HepG2 (cell line): ENCODE data around the gene PYGO2. TPM values are rescaled to one million over a fixed set of nuclear protein-coding genes. Genes with fewer than 3 reads are reported as not detected.

Source experiments
- CHD4 ChIP-seq: fragments of 200-600 bp; sonication (generic); IDR thresholded peaks from 2 replicates; pipeline ENCODE4 v1.7.0; 2017; ENCODE audit warnings: mild to moderate bottlenecking, low read length, borderline replicate concordance
- EEA1 ChIP-seq: sonication (generic); formaldehyde crosslinking; IDR thresholded peaks from 2 replicates; pipeline ENCODE4 v1.5.1; 2020; ENCODE audit warnings: mild to moderate bottlenecking, missing genetic modification reagents, borderline replicate concordance
- ERF ChIP-seq: IDR thresholded peaks from 2 replicates; pipeline ENCODE4 v1.6.1; 2018; ENCODE audit warnings: missing biosample characterization, missing genetic modification reagents
- HNRNPK ChIP-seq: fragments of 200-400 bp; formaldehyde crosslinking; IDR thresholded peaks from 2 replicates; pipeline ENCODE4 v1.6.1; 2018; ENCODE audit warnings: low read length, low read depth, moderate library complexity, mild to moderate bottlenecking; ENCODE audit not compliant: poor library complexity, severe bottlenecking
- HOXD1 ChIP-seq: sonication (generic); formaldehyde crosslinking; IDR thresholded peaks from 2 replicates; pipeline ENCODE4 v1.5.0; 2020; ENCODE audit warnings: missing genetic modification reagents
- MBNL3 ChIP-seq: fragments of 250-450 bp; sonication (Bioruptor Pico); conservative IDR thresholded peaks from 2 replicates; pipeline ENCODE4 v1.8.0; 2022; ENCODE audit warnings: mild to moderate bottlenecking, inconsistent platforms
- MXD4 ChIP-seq: IDR thresholded peaks from 2 replicates; pipeline ENCODE4 v1.6.1; 2016; ENCODE audit warnings: mild to moderate bottlenecking, missing biosample characterization, missing genetic modification reagents
- NONO ChIP-seq, 2 experiments: fragments of 450-650 bp in 1 of 2; sonication (generic) in 1 of 2; formaldehyde crosslinking in 1 of 2; IDR thresholded peaks in 1 of 2; conservative IDR thresholded peaks in 1 of 2; 2 replicates each; pipeline versions ENCODE4 v1.6.1 to v1.8.0; 2017 to 2022; ENCODE audit warnings: mild to moderate bottlenecking in 1 of 2, missing genetic modification reagents in 1 of 2, moderate library complexity in 1 of 2
- NRL ChIP-seq: sonication (generic); formaldehyde crosslinking; IDR thresholded peaks from 2 replicates; pipeline ENCODE4 v1.5.0; 2020; ENCODE audit warnings: missing genetic modification reagents, mild to moderate bottlenecking, moderate library complexity, borderline replicate concordance
- SOX6 ChIP-seq, 2 experiments: fragments of 450-650 bp in 1 of 2; sonication (generic) in 1 of 2; formaldehyde crosslinking in 1 of 2; IDR thresholded peaks; 2 replicates each; pipeline versions ENCODE4 v1.4.0 to v1.6.1; 2017 to 2020; ENCODE audit warnings: antibody characterized with exemption in 1 of 2, mild to moderate bottlenecking in 1 of 2, missing genetic modification reagents in 1 of 2
- SP1 ChIP-seq, 2 experiments: fragments of 450-650 bp in 1 of 2; sonication (generic) in 1 of 2; formaldehyde crosslinking in 1 of 2; IDR thresholded peaks; 2 replicates each; pipeline versions ENCODE4 v1.4.0 to v1.6.1; 2016 to 2020; ENCODE audit warnings: missing genetic modification reagents in 1 of 2
- ZC3H13 ChIP-seq: sonication (generic); formaldehyde crosslinking; IDR thresholded peaks from 2 replicates; pipeline ENCODE4 v1.8.1; 2023; ENCODE audit warnings: mild to moderate bottlenecking, missing genetic modification reagents, moderate library complexity
- ZNF724P ChIP-seq: sonication (generic); formaldehyde crosslinking; IDR thresholded peaks from 2 replicates; pipeline ENCODE4 v1.8.0; 2022; ENCODE audit warnings: missing genetic modification reagents, borderline replicate concordance
- polyA plus RNA-seq, 8 experiments: library from polyadenylated mRNA; depleted of rRNA in 3 of 8; stranded (reverse) in 7 of 8; unstranded in 1 of 8; fragments of >200 nt; fragmentation: Illumina TruSeq in 4 of 8; extraction: Trizol in 4 of 8; gene quantifications; 2 replicates each; pipeline versions ENCODE4 v1.2.1 to v1.2.3, GENCODE V29; 2011 to 2016; ENCODE audit warnings: low read depth in 4 of 8, missing spikeins in 1 of 8, mixed read lengths in 1 of 8; ENCODE audit not compliant: insufficient read depth in 1 of 8
- total RNA-seq, 5 experiments: library from RNA; depleted of rRNA; stranded (reverse); fragments of >200 nt; fragmentation: Illumina TruSeq; extraction: Trizol; gene quantifications; 2 replicates each; pipeline ENCODE4 v1.2.3, GENCODE V29; 2016; ENCODE audit warnings: low read depth in 1 of 5
- TF ChIP-seq, protein P1 (sequence below): IDR thresholded peaks from 2 replicates; pipeline ENCODE4 v1.6.1; 2012; ENCODE audit warnings: low read length, improper control_type of control experiment
- TF ChIP-seq, protein P2 (sequence below): sonication (generic); formaldehyde crosslinking; conservative IDR thresholded peaks from 2 replicates; pipeline ENCODE4 v1.8.0; 2022; ENCODE audit warnings: low read depth, missing genetic modification reagents
- TF ChIP-seq, protein P3 (sequence below): sonication (generic); formaldehyde crosslinking; IDR thresholded peaks from 2 replicates; pipeline ENCODE4 v1.4.0; 2020; ENCODE audit warnings: missing genetic modification reagents
- TF ChIP-seq, protein P4 (sequence below): sonication (generic); formaldehyde crosslinking; IDR thresholded peaks from 2 replicates; pipeline ENCODE4 v1.4.0; 2020; ENCODE audit warnings: mild to moderate bottlenecking, missing genetic modification reagents
- TF ChIP-seq, protein P5 (sequence below): sonication (generic); formaldehyde crosslinking; conservative IDR thresholded peaks from 2 replicates; pipeline ENCODE4 v1.4.0; 2020; ENCODE audit warnings: missing genetic modification reagents

PYGO2 gene
- total and polyA plus RNA-seq, 2 of the 13 experiments (the other 11 are each of a cell fraction or from before 2014, with no cell fraction given) = 20.3 to 21.8 TPM

DNA sequence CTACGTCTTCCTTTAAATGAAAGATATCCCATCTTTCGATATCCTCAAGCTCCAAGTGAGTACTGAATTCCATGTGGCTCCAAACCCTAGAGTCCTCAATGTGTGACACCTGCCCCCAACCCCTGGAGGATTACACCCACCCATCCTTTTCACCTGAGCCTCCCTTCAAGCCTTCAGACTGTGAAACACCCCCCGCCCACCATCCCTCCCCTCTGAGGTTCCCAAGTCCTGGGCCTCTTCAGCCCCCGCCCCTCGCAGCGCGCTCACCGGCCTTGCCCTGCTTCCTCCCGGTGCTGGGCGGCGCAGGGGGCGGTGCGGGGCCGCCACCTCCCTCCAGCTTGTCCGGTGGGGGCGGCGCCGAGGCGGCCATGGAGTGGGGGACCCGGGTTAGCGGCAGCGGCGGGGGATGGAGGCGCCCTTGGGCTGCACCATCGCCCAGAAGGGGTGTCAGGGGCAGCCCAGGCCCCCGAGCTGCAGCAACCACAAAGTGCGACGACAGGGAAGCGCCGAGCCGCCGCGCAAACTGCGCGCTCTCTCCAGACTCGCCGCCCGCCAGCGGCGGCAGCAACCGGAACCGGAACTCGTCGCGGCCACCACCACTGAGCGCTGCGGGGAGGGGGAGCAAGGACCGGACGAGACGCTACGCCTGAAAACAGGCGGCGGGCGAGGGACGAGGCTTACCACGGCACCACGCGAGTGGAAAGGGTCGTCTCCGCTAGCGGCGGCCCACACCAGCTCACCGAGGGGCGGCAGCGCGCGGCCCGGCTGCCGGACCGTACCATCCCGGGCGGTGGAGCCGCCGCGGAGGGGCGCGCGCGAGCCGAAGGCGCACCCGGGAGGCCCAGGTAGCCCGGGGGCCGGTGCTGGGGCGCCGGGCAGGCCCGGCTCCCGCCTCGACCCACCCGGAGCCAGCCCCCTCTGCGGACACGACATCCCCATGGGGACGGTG lies at the start of gene PYGO2 (continued):
- TF ChIP-seq, protein P1, sequence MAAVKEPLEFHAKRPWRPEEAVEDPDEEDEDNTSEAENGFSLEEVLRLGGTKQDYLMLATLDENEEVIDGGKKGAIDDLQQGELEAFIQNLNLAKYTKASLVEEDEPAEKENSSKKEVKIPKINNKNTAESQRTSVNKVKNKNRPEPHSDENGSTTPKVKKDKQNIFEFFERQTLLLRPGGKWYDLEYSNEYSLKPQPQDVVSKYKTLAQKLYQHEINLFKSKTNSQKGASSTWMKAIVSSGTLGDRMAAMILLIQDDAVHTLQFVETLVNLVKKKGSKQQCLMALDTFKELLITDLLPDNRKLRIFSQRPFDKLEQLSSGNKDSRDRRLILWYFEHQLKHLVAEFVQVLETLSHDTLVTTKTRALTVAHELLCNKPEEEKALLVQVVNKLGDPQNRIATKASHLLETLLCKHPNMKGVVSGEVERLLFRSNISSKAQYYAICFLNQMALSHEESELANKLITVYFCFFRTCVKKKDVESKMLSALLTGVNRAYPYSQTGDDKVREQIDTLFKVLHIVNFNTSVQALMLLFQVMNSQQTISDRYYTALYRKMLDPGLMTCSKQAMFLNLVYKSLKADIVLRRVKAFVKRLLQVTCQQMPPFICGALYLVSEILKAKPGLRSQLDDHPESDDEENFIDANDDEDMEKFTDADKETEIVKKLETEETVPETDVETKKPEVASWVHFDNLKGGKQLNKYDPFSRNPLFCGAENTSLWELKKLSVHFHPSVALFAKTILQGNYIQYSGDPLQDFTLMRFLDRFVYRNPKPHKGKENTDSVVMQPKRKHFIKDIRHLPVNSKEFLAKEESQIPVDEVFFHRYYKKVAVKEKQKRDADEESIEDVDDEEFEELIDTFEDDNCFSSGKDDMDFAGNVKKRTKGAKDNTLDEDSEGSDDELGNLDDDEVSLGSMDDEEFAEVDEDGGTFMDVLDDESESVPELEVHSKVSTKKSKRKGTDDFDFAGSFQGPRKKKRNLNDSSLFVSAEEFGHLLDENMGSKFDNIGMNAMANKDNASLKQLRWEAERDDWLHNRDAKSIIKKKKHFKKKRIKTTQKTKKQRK = no peak
- TF ChIP-seq ZC3H13 (CRISPR knock-in tag) (peak; percentile 94), SOX6 (IDR thresholded peaks at IDR 0.05) (no peak), SOX6 (CRISPR knock-in tag; IDR thresholded peaks at IDR 0.05) (0 out of 2 replicates have a peak, but pooled peaks have one; percentile 40), EEA1 (CRISPR knock-in tag) (0 out of 2 replicates have a peak, but pooled peaks have one; percentile 45), HNRNPK (peak; percentile 91), HOXD1 (peak; percentile 88), NRL (peak; percentile 89), MXD4 (peak; percentile 64), CHD4 (no peak), ZNF724P (CRISPR knock-in tag) (no peak), SP1 (IDR thresholded peaks at IDR 0.05) (no peak), SP1 (CRISPR knock-in tag; IDR thresholded peaks at IDR 0.05) (peak; percentile 67), NONO (IDR thresholded peaks at IDR 0.05) (no peak), NONO (CRISPR knock-in tag; conservative IDR thresholded peaks at IDR 0.05) (peak; percentile 85), ERF (CRISPR knock-in tag) (peak; percentile 68), MBNL3 (CRISPR knock-in tag) (no peak)
- TF ChIP-seq, protein P2, sequence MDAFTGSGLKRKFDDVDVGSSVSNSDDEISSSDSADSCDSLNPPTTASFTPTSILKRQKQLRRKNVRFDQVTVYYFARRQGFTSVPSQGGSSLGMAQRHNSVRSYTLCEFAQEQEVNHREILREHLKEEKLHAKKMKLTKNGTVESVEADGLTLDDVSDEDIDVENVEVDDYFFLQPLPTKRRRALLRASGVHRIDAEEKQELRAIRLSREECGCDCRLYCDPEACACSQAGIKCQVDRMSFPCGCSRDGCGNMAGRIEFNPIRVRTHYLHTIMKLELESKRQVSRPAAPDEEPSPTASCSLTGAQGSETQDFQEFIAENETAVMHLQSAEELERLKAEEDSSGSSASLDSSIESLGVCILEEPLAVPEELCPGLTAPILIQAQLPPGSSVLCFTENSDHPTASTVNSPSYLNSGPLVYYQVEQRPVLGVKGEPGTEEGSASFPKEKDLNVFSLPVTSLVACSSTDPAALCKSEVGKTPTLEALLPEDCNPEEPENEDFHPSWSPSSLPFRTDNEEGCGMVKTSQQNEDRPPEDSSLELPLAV = 0 out of 2 replicates have a peak, but pooled peaks have one; percentile 23
- TF ChIP-seq, protein P3, sequence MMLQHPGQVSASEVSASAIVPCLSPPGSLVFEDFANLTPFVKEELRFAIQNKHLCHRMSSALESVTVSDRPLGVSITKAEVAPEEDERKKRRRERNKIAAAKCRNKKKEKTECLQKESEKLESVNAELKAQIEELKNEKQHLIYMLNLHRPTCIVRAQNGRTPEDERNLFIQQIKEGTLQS (CRISPR knock-in tag) = no peak
- TF ChIP-seq, protein P4, sequence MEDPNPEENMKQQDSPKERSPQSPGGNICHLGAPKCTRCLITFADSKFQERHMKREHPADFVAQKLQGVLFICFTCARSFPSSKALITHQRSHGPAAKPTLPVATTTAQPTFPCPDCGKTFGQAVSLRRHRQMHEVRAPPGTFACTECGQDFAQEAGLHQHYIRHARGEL (CRISPR knock-in tag) = no peak
- TF ChIP-seq, protein P5, sequence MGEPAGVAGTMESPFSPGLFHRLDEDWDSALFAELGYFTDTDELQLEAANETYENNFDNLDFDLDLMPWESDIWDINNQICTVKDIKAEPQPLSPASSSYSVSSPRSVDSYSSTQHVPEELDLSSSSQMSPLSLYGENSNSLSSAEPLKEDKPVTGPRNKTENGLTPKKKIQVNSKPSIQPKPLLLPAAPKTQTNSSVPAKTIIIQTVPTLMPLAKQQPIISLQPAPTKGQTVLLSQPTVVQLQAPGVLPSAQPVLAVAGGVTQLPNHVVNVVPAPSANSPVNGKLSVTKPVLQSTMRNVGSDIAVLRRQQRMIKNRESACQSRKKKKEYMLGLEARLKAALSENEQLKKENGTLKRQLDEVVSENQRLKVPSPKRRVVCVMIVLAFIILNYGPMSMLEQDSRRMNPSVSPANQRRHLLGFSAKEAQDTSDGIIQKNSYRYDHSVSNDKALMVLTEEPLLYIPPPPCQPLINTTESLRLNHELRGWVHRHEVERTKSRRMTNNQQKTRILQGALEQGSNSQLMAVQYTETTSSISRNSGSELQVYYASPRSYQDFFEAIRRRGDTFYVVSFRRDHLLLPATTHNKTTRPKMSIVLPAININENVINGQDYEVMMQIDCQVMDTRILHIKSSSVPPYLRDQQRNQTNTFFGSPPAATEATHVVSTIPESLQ (CRISPR knock-in tag) = peak; percentile 26; the same call in 1 of the 2 replicates
